Measurements from ENCODE around the gene SPTSSA. TPM values are rescaled to one million over a fixed set of nuclear protein-coding genes. Genes with fewer than 3 reads are reported as not detected.
"Not testable (repeated sequence)": the region's sequence is repeated elsewhere in the genome, so short reads cannot be mapped to it uniquely, and the experiment has no call there.

Gene SPTSSA
- total RNA-seq, 1 experiment from 2014 or later: 14.0 TPM

GRCh38 chr14:34478261-34478660, 16.2 kb upstream of the SPTSSA start:
- no peak overlapping the region for H3K9ac ChIP-seq (ENCODE audit: low read length)
- no TSS peak for BruUV-seq (replicated peaks)
- no peaks in the 10 kb centered on the region for H3K9me2 ChIP-seq (replicated peaks; ENCODE audit: low read length)
- CTCF ChIA-PET: no interaction called here
- no peak overlapping the region for H2AFZ ChIP-seq (ENCODE audit: low read length)
- H3K27me3 ChIP-seq (ENCODE audit: low read length): no peaks in the 10 kb centered on the region
- H3K4me1 ChIP-seq (ENCODE audit: insufficient read depth, low read length): peaks cover 10% of the 10 kb centered on the region
- no peaks in the 10 kb centered on the region for H3K79me2 ChIP-seq (ENCODE audit: low read length)
- DNase-seq (no peak), ATAC-seq (no peak)
- POLR2A ChIA-PET (ENCODE audit: unreplicated experiment): no interaction called here
- intact Hi-C loops (cut with micrococcal nuclease): no loop called here
- no peak overlapping the region for H3K4me3 ChIP-seq (ENCODE audit: low read length)
- H4K20me1 ChIP-seq (ENCODE audit: low read length): no peaks in the 10 kb centered on the region
- no peaks in the 10 kb centered on the region for H3K9me3 ChIP-seq (ENCODE audit: low read length)
- H3F3A ChIP-seq (ENCODE audit: low read length, unreplicated experiment): no peaks in the 10 kb centered on the region
- TF ChIP-seq EZH2 (IDR thresholded peaks at IDR 0.05; ENCODE audit: low read length, unreplicated experiment) (no peak), EZH2phosphoT487 (IDR thresholded peaks at IDR 0.05; ENCODE audit: borderline replicate concordance, low read length) (no peak), CTCF (conservative IDR thresholded peaks at IDR 0.05; ENCODE audit: low read depth, low read length) (no peak)
- no peaks in the 10 kb centered on the region for H3K36me3 ChIP-seq (ENCODE audit: low read depth, low read length)
- H3K27ac ChIP-seq (ENCODE audit: low read length): no peak overlapping the region
- no peak overlapping the region for H3K4me2 ChIP-seq (ENCODE audit: low read length)

- H3K4me1 ChIP-seq (ENCODE audit: insufficient read depth, low read length); H4K20me1 ChIP-seq (ENCODE audit: low read length); H3K4me2 ChIP-seq (ENCODE audit: low read length); intact Hi-C loops (cut with micrococcal nuclease); H3K9ac ChIP-seq (ENCODE audit: low read length); H3K27me3 ChIP-seq (ENCODE audit: low read length); CTCF ChIA-PET; H3K4me3 ChIP-seq (ENCODE audit: low read length); H2AFZ ChIP-seq (ENCODE audit: low read length); H3K27ac ChIP-seq (ENCODE audit: low read length); BruUV-seq (replicated peaks); POLR2A ChIA-PET (ENCODE audit: unreplicated experiment); ATAC-seq; H3K36me3 ChIP-seq (ENCODE audit: low read depth, low read length); H3F3A ChIP-seq (ENCODE audit: low read length, unreplicated experiment); H3K9me3 ChIP-seq (ENCODE audit: low read length); H3K9me2 ChIP-seq (replicated peaks; ENCODE audit: low read length); H3K79me2 ChIP-seq (ENCODE audit: low read length); DNase-seq: not testable (repeated sequence)
These were observed 14.0 kb upstream of the SPTSSA start for GRCh38 chr14:34476036-34476435.

- ChIA-PET CTCF (no interaction called here), POLR2A (ENCODE audit: unreplicated experiment) (no interaction called here)
- H3K9me3 ChIP-seq (ENCODE audit: low read length): no peaks in the 10 kb centered on the region
- H3K27me3 ChIP-seq (ENCODE audit: low read length): no peaks in the 10 kb centered on the region
- no peaks in the 10 kb centered on the region for H3K79me2 ChIP-seq (ENCODE audit: low read length)
- no peak overlapping the region for H3K4me2 ChIP-seq (ENCODE audit: low read length)
- ATAC-seq: no peak
- H2AFZ ChIP-seq (ENCODE audit: low read length): no peak overlapping the region
- no peak overlapping the region for H3K9ac ChIP-seq (ENCODE audit: low read length)
- H4K20me1 ChIP-seq (ENCODE audit: low read length): no peaks in the 10 kb centered on the region
- no peaks in the 10 kb centered on the region for H3F3A ChIP-seq (ENCODE audit: low read length, unreplicated experiment)
- no peaks in the 10 kb centered on the region for H3K4me1 ChIP-seq (ENCODE audit: insufficient read depth, low read length)
- no peak overlapping the region for H3K27ac ChIP-seq (ENCODE audit: low read length)
- no TSS peak for BruUV-seq (replicated peaks)
- intact Hi-C loops (cut with micrococcal nuclease): no loop called here
- H3K36me3 ChIP-seq (ENCODE audit: low read depth, low read length): no peaks in the 10 kb centered on the region
- no peak overlapping the region for H3K4me3 ChIP-seq (ENCODE audit: low read length)
- no peak for DNase-seq
- TF ChIP-seq EZH2phosphoT487 (IDR thresholded peaks at IDR 0.05; ENCODE audit: borderline replicate concordance, low read length) (no peak), CTCF (conservative IDR thresholded peaks at IDR 0.05; ENCODE audit: low read depth, low read length) (no peak), EZH2 (IDR thresholded peaks at IDR 0.05; ENCODE audit: low read length, unreplicated experiment) (no peak)
- H3K9me2 ChIP-seq (replicated peaks; ENCODE audit: low read length): no peaks in the 10 kb centered on the region
These were observed 13.1 kb upstream of the SPTSSA start for GRCh38 chr14:34475163-34475562.
